NCI-H2081 treated with DMSO at 0.1 percent for 48 hours (cell line): ENCODE measurements around the gene CAD.

Experiments used
- DNase-seq: peaks from one replicate; lab custom pipeline; 2025; lab: John Stamatoyannopoulos, UW

The CAD gene

GRCh38 chr2:27198627-27199026, 18.5 kb upstream of the CAD start:
- no peak for DNase-seq

- no peak for DNase-seq
Measured at GRCh38 chr2:27199241-27199640, 17.9 kb upstream of the CAD start.

GRCh38 chr2:27201675-27202074, 15.5 kb upstream of the CAD start:
- no peak for DNase-seq

GRCh38 chr2:27202854-27203253, 14.3 kb upstream of the CAD start:
- no peak for DNase-seq

- DNase-seq, result no peak
Measured at GRCh38 chr2:27203741-27204140, 13.4 kb upstream of the CAD start.

GRCh38 chr2:27204566-27204965, 12.6 kb upstream of the CAD start:
- DNase-seq, result no peak

- DNase-seq, result no peak
Measured at GRCh38 chr2:27205206-27205605, 12.0 kb upstream of the CAD start.

- no peak for DNase-seq
Measured at GRCh38 chr2:27206346-27206745, 10.8 kb upstream of the CAD start.

- DNase-seq, result no peak
Measured at GRCh38 chr2:27208486-27209050, 8.6 kb upstream of the CAD start.

- no peak for DNase-seq
Measured at GRCh38 chr2:27209621-27210401, 7.4 kb upstream of the CAD start.

GRCh38 chr2:27211241-27211942, 5.8 kb upstream of the CAD start:
- DNase-seq, result peak; percentile 57

GRCh38 chr2:27211943-27212625, 5.1 kb upstream of the CAD start, which contains the start of the genes ATRAID and SLC5A6:
Gene ATRAID, plus strand, starts transcription at chr2:27212041. Its CDS starts 328 bp downstream, at chr2:27212369.
Gene SLC5A6, minus strand, starts transcription at chr2:27212268. Its CDS starts 4,618 bp downstream, at chr2:27207650.
- DNase-seq, result peak; percentile 59

- no peak for DNase-seq
Measured at GRCh38 chr2:27212626-27213471, 4.3 kb upstream of the CAD start.

GRCh38 chr2:27214941-27215340, 2.2 kb upstream of the CAD start:
- no peak for DNase-seq

GRCh38 chr2:27216416-27217137, 592 bp upstream of the CAD start:
- no peak for DNase-seq

GRCh38 chr2:27218614-27219013, 1.4 kb downstream of the CAD start:
- no peak for DNase-seq

GRCh38 chr2:27219091-27219490, 1.9 kb downstream of the CAD start:
- DNase-seq, result no peak

- no peak for DNase-seq
Measured at GRCh38 chr2:27220091-27220490, 2.9 kb downstream of the CAD start.

- DNase-seq, result no peak
Measured at GRCh38 chr2:27221166-27221565, 4.0 kb downstream of the CAD start.

- no peak for DNase-seq
Measured at GRCh38 chr2:27222407-27222806, 5.2 kb downstream of the CAD start.

GRCh38 chr2:27223416-27223815, 6.2 kb downstream of the CAD start:
- no peak for DNase-seq
